CD4-positive, alpha-beta T cell (primary cell): ENCODE data around the gene KCTD7. TPM values are rescaled to one million over a fixed set of nuclear protein-coding genes. Genes with fewer than 3 reads are reported as not detected.

Experiments
- ATAC-seq: fragments of 200-7000 bp; cut with Tn5 transposase; one replicate; pipeline ENCODE4 v1.10.0; 2022; ENCODE audit warnings: mild to moderate bottlenecking; ENCODE audit not compliant: poor library complexity
- CTCF ChIA-PET: fragments of 350-600 bp; sonication (Branson Sonifier 250); formaldehyde crosslinking; loops from one replicate; lab custom pipeline; 2021; ENCODE audit warnings: antibody characterized with exemption, inconsistent platforms; lab: Charles Lee
- POLR2A ChIA-PET: fragments of 350-600 bp; sonication (Branson Sonifier 250); formaldehyde crosslinking; loops from one replicate; lab custom pipeline; 2021; ENCODE audit warnings: antibody characterized with exemption, inconsistent platforms; lab: Charles Lee
- DNase-seq, 14 experiments: peaks; one replicate each; pipeline ENCODE4 v3.0.0-alpha.2; 2013 to 2020; ENCODE audit warnings: mixed read lengths in 2 of 14
- H3K27ac ChIP-seq, 2 donors: one replicate each; pipeline versions ENCODE4 v1.5.1 to v1.7.0; 2013; ENCODE audit warnings: low read length in 2 of 2, low read depth in 1 of 2, mild to moderate bottlenecking in 1 of 2
- H3K27me3 ChIP-seq, 2 experiments: 1 replicate in 1 of 2; 2 replicates in 1 of 2; pipeline versions ENCODE4 v1.6.1 to v1.7.0; 2013; ENCODE audit warnings: low read length in 2 of 2, control low read depth in 1 of 2, mild to moderate bottlenecking in 1 of 2, moderate library complexity in 1 of 2; ENCODE audit not compliant: insufficient read depth in 2 of 2, control insufficient read depth in 1 of 2
- H3K36me3 ChIP-seq: one replicate; pipeline ENCODE4 v1.6.1; 2013; ENCODE audit warnings: low read length, control low read depth; ENCODE audit not compliant: insufficient read depth
- H3K4me1 ChIP-seq: one replicate; pipeline ENCODE4 v1.6.1; 2013; ENCODE audit warnings: low read length, control low read depth; ENCODE audit not compliant: insufficient read depth
- H3K4me3 ChIP-seq: one replicate; pipeline ENCODE4 v1.5.1; 2013; ENCODE audit warnings: mild to moderate bottlenecking, low read length, moderate library complexity
- H3K9me3 ChIP-seq, 2 experiments: 1 replicate in 1 of 2; 2 replicates in 1 of 2; pipeline versions ENCODE4 v1.6.1 to v1.7.0; 2013; ENCODE audit warnings: low read length in 2 of 2, mild to moderate bottlenecking in 2 of 2, control low read depth in 1 of 2, moderate library complexity in 1 of 2; ENCODE audit not compliant: control insufficient read depth in 1 of 2, insufficient read depth in 1 of 2
- H3K27ac Mint-ChIP-seq: one replicate; pipeline ENCODE4 v1.8.0; 2020; ENCODE audit warnings: mixed read lengths
- H3K27me3 Mint-ChIP-seq: one replicate; pipeline ENCODE4 v1.8.0; 2021; ENCODE audit warnings: mixed read lengths
- H3K36me3 Mint-ChIP-seq: one replicate; pipeline ENCODE4 v1.8.0; 2021; ENCODE audit warnings: low read depth, mixed read lengths
- H3K4me1 Mint-ChIP-seq: one replicate; pipeline ENCODE4 v1.8.0; 2021; ENCODE audit warnings: low read depth, mixed read lengths
- H3K4me3 Mint-ChIP-seq: one replicate; pipeline ENCODE4 v1.8.0; 2020; ENCODE audit warnings: mild to moderate bottlenecking, mixed read lengths
- H3K9me3 Mint-ChIP-seq: one replicate; pipeline ENCODE4 v1.8.0; 2020; ENCODE audit warnings: mixed read lengths
- CTCF ChIP-seq: fragments of 200-600 bp; IDR thresholded peaks from one replicate; pipeline ENCODE4 v1.8.0; 2022; ENCODE audit warnings: antibody characterized with exemption, mild to moderate bottlenecking
- intact Hi-C, 2 experiments: fragments of 100-400 bp; cut with DNase I in 1 of 2; cut with micrococcal nuclease in 1 of 2; formaldehyde crosslinking; loops; one replicate each; pipeline versions ENCODE4 v1.15.1 to v1.9.0; 2023 to 2025; cut with DNase I, micrococcal nuclease
- total RNA-seq, 174 experiments: library from RNA in 2 of 174; stranded (reverse) in 2 of 174; gene quantifications; one replicate each; pipeline ENCODE4 v1.2.3 and lab custom pipeline; 2021 to 2026

Gene KCTD7
- total RNA-seq, 2 experiments from 2014 or later = 15.2 TPM

GRCh38 chr7:66657798-66658197 is 29.1 kb downstream of the KCTD7 start:
- Histone ChIP-seq H3K9me3 (no peaks in the 10 kb centered on the region), H3K27me3 (no peaks in the 10 kb centered on the region), H3K36me3 (no peaks in the 10 kb centered on the region), H3K4me1 (peaks cover 26% of the 10 kb centered on the region), H3K27ac (no peak overlapping the region), H3K4me3 (no peak overlapping the region)
- Mint-ChIP-seq H3K4me3 (no peak overlapping the region), H3K27me3 (no peaks in the 10 kb centered on the region), H3K9me3 (no peaks in the 10 kb centered on the region), H3K36me3 (peaks cover 15% of the 10 kb centered on the region), H3K4me1 (peaks cover 37% of the 10 kb centered on the region), H3K27ac (no peak overlapping the region)
- intact Hi-C loops = loop anchor here in 1 of 2 experiments (10.0 kb wide), 2 partner anchors 267 to 337 kb away; partner anchors contain the start of genes SBDS, TMEM248 and TYW1
- DNase-seq (no peak), ATAC-seq (no peak)
- TF ChIP-seq CTCF = no peak
- ChIA-PET POLR2A (no interaction called here), CTCF (no interaction called here)

- H3K4me1 Mint-ChIP-seq = peaks cover 8% of the 10 kb centered on the region
- Histone ChIP-seq H3K27ac (no peak overlapping the region), H3K4me1 (no peaks in the 10 kb centered on the region), H3K9me3 (no peaks in the 10 kb centered on the region), H3K27me3 (no peaks in the 10 kb centered on the region), H3K4me3 (no peak overlapping the region), H3K36me3 (no peaks in the 10 kb centered on the region)
- H3K27me3 Mint-ChIP-seq = no peaks in the 10 kb centered on the region
- no peak overlapping the region for H3K27ac Mint-ChIP-seq
- no peaks in the 10 kb centered on the region for H3K9me3 Mint-ChIP-seq
- ATAC-seq = no peak
- intact Hi-C loops = loop anchor here in 1 of 2 experiments (2.0 kb wide), 1 partner anchor 20 kb away; no protein-coding TSS in a partner anchor
- TF ChIP-seq CTCF = no peak
- DNase-seq = no peak
- CTCF ChIA-PET = no interaction called here
- POLR2A ChIA-PET = no interaction called here
- peaks cover 4% of the 10 kb centered on the region for H3K36me3 Mint-ChIP-seq
- no peak overlapping the region for H3K4me3 Mint-ChIP-seq
Observed at GRCh38 chr7:66662646-66663264, 34.1 kb downstream of the KCTD7 start.

GRCh38 chr7:66664590-66665293 is 36.1 kb downstream of the KCTD7 start:
- Mint-ChIP-seq H3K9me3 (no peaks in the 10 kb centered on the region), H3K27me3 (no peaks in the 10 kb centered on the region), H3K4me1 (peaks cover 8% of the 10 kb centered on the region), H3K4me3 (no peak overlapping the region), H3K36me3 (peaks cover 5% of the 10 kb centered on the region), H3K27ac (no peak overlapping the region)
- ATAC-seq (no peak), DNase-seq (no peak)
- Histone ChIP-seq H3K36me3 (peaks cover 4% of the 10 kb centered on the region), H3K27me3 (no peaks in the 10 kb centered on the region), H3K27ac (no peak overlapping the region), H3K9me3 (no peaks in the 10 kb centered on the region), H3K4me1 (no peaks in the 10 kb centered on the region), H3K4me3 (no peak overlapping the region)
- POLR2A ChIA-PET = interaction anchor here (0.5 kb wide), 1 partner anchor 16 kb away, joined by 3 read pairs; no protein-coding TSS in a partner anchor
- intact Hi-C loops = no loop called here
- CTCF ChIA-PET = no interaction called here
- TF ChIP-seq CTCF = no peak
